Endothelial cell of hepatic sinusoid (primary cell): ENCODE data around the gene CCDC175.

ENCODE experiments used
- in situ Hi-C: cut with HindIII; loops from 2 replicates; pipeline ENCODE4 v1.10.0; 2017; ENCODE audit warnings: low sequenced_read_pairs

The CCDC175 gene

GRCh38 chr14:59483363-59483762 lies 93.2 kb downstream of the CCDC175 start:
- in situ Hi-C loops, result no loop called here

- in situ Hi-C loops, result no loop called here
Observed at GRCh38 chr14:59482541-59483331, 93.9 kb downstream of the CCDC175 start.

- in situ Hi-C loops, result no loop called here
Observed at GRCh38 chr14:59481871-59482540, 94.6 kb downstream of the CCDC175 start.

GRCh38 chr14:59481407-59481806 lies 95.2 kb downstream of the CCDC175 start:
- in situ Hi-C loops, result no loop called here

GRCh38 chr14:59480166-59480565 lies 96.4 kb downstream of the CCDC175 start:
- in situ Hi-C loops, result no loop called here

- in situ Hi-C loops, result no loop called here
Observed at GRCh38 chr14:59478540-59478939, 98.1 kb downstream of the CCDC175 start.

GRCh38 chr14:59475709-59476108 lies 100.9 kb downstream of the CCDC175 start:
- in situ Hi-C loops, result no loop called here

- in situ Hi-C loops, result no loop called here
Observed at GRCh38 chr14:59474172-59474571, 102.4 kb downstream of the CCDC175 start.

GRCh38 chr14:59465316-59466135 lies 111.1 kb downstream of the CCDC175 start, which contains the start of gene GPR135:
TSS of gene GPR135 (minus strand) at chr14:59465380. CDS start at chr14:59465226, 154 bp downstream.
- in situ Hi-C loops, result no loop called here

- in situ Hi-C loops, result no loop called here
Observed at GRCh38 chr14:59464486-59465315, 111.9 kb downstream of the CCDC175 start.

- in situ Hi-C loops, result no loop called here
Observed at GRCh38 chr14:59463787-59464485, 112.7 kb downstream of the CCDC175 start.

GRCh38 chr14:59461891-59462290 lies 114.7 kb downstream of the CCDC175 start:
- in situ Hi-C loops, result no loop called here

- in situ Hi-C loops, result no loop called here
Observed at GRCh38 chr14:59460378-59460777, 116.2 kb downstream of the CCDC175 start.

- in situ Hi-C loops, result no loop called here
Observed at GRCh38 chr14:59458486-59458885, 118.1 kb downstream of the CCDC175 start.

- in situ Hi-C loops, result no loop called here
Observed at GRCh38 chr14:59455411-59455810, 121.2 kb downstream of the CCDC175 start.
